SK-N-SH (cell line): ENCODE measurements around the gene SH3D19. TPM values are rescaled to one million over a fixed set of nuclear protein-coding genes. Genes with fewer than 3 reads are reported as not detected.

Experiments
- CTCF ChIA-PET: fragments of 300-600, 350-600 bp; formaldehyde crosslinking; extraction: SDS; loops from one replicate; lab custom pipeline; 2021; lab: Yijun Ruan, JAX
- POLR2A ChIA-PET: fragments of 350-600 bp; sonication (Branson Sonifier 250); formaldehyde crosslinking; extraction: SDS; loops from one replicate; lab custom pipeline; 2020; ENCODE audit warnings: antibody characterized with exemption, inconsistent platforms; lab: Yijun Ruan, JAX
- DNase-seq: peaks from one replicate; pipeline ENCODE4 v3.0.0; 2012
- H2AFZ ChIP-seq: fragments of 200-600 bp; sonication (generic); 2 replicates; pipeline ENCODE4 v1.8.1; 2016; ENCODE audit warnings: antibody characterized with exemption, mild to moderate bottlenecking, low read depth
- H3F3A ChIP-seq: fragments of 200-600 bp; sonication (generic); replicated peaks from 2 replicates; pipeline ENCODE3; 2016; ENCODE audit warnings: antibody characterized with exemption, mild to moderate bottlenecking; ENCODE audit not compliant: insufficient read depth
- H3K27ac ChIP-seq, 2 experiments: fragments of 200-500 bp in 1 of 2; fragments of 200-600 bp in 1 of 2; sonication (Bioruptor generic) in 1 of 2; sonication (generic), shearing (Covaris generic) in 1 of 2; 2 replicates each; pipeline versions ENCODE4 v1.5.1 to v1.6.1; 2014 to 2016; ENCODE audit warnings: low read depth in 2 of 2, inconsistent platforms in 1 of 2, low read length in 1 of 2, mild to moderate bottlenecking in 1 of 2, mixed read lengths in 1 of 2
- H3K27me3 ChIP-seq: fragments of 200-600 bp; sonication (generic), shearing (Covaris generic); 2 replicates; pipeline ENCODE4 v1.6.1; 2016; ENCODE audit warnings: mixed run types; ENCODE audit not compliant: insufficient read depth
- H3K36me3 ChIP-seq, 2 experiments: fragments of 200-500 bp in 1 of 2; fragments of 200-600 bp in 1 of 2; sonication (Bioruptor generic) in 1 of 2; sonication (generic) in 1 of 2; replicated peaks in 1 of 2; 2 replicates each; pipeline versions ENCODE3 to v1.5.1; 2014 to 2016; ENCODE audit warnings: low read length in 1 of 2, mild to moderate bottlenecking in 1 of 2; ENCODE audit not compliant: insufficient read depth in 2 of 2, control insufficient read depth in 1 of 2
- H3K4me1 ChIP-seq, 2 experiments: fragments of 200-500 bp in 1 of 2; fragments of 200-600 bp in 1 of 2; sonication (Bioruptor generic) in 1 of 2; sonication (generic), shearing (Covaris generic) in 1 of 2; 2 replicates each; pipeline versions ENCODE4 v1.5.1 to v1.6.1; 2014 to 2016; ENCODE audit warnings: low read depth in 1 of 2, low read length in 1 of 2, mixed run types in 1 of 2; ENCODE audit not compliant: insufficient read depth in 2 of 2, control insufficient read depth in 1 of 2
- H3K4me2 ChIP-seq: fragments of 200-600 bp; sonication (generic), shearing (Covaris generic); 2 replicates; pipeline ENCODE4 v1.6.1; 2017; ENCODE audit warnings: mixed run types
- H3K4me3 ChIP-seq, 2 experiments: fragments of 200-500 bp in 1 of 2; fragments of 200-600 bp in 1 of 2; sonication (Bioruptor generic) in 1 of 2; sonication (generic), shearing (Covaris generic) in 1 of 2; 2 replicates each; pipeline versions ENCODE4 v1.5.1 to v1.8.1; 2014 to 2016; ENCODE audit warnings: low read depth in 2 of 2, inconsistent platforms in 1 of 2, low read length in 1 of 2, mild to moderate bottlenecking in 1 of 2, mixed read lengths in 1 of 2, moderate library complexity in 1 of 2
- H3K79me2 ChIP-seq: fragments of 200-600 bp; sonication (generic); 2 replicates; pipeline ENCODE4 v1.8.1; 2017; ENCODE audit warnings: mild to moderate bottlenecking; ENCODE audit not compliant: insufficient read depth
- H3K9ac ChIP-seq: fragments of 200-600 bp; sonication (generic); 2 replicates; pipeline ENCODE4 v1.6.1; 2017; ENCODE audit warnings: mixed run types
- H3K9me2 ChIP-seq: fragments of 200-600 bp; sonication (generic); 2 replicates; pipeline ENCODE4 v1.6.1; 2017; ENCODE audit warnings: mixed run types
- H3K9me3 ChIP-seq: fragments of 200-600 bp; sonication (generic); 2 replicates; pipeline ENCODE4 v1.6.1; 2017; ENCODE audit warnings: mixed run types, mild to moderate bottlenecking, moderate library complexity
- H4K20me1 ChIP-seq: fragments of 200-600 bp; sonication (generic); 2 replicates; pipeline ENCODE4 v1.6.1; 2017; ENCODE audit warnings: mild to moderate bottlenecking, mixed run types; ENCODE audit not compliant: insufficient read depth
- FOSL2 ChIP-seq: IDR thresholded peaks from 2 replicates; pipeline ENCODE4 v1.4.0; 2012; ENCODE audit warnings: low read depth, mild to moderate bottlenecking, moderate library complexity, borderline replicate concordance
- GABPA ChIP-seq: IDR thresholded peaks from 2 replicates; pipeline ENCODE4 v1.4.0; 2012; ENCODE audit warnings: low read depth, mild to moderate bottlenecking
- JUND ChIP-seq: IDR thresholded peaks from 2 replicates; pipeline ENCODE4 v1.4.0; 2012
- MAX ChIP-seq: IDR thresholded peaks from 2 replicates; pipeline ENCODE4 v1.4.0; 2012; ENCODE audit warnings: low read depth
- MEF2A ChIP-seq: IDR thresholded peaks from 2 replicates; pipeline ENCODE4 v1.4.0; 2012; ENCODE audit warnings: low read depth, borderline replicate concordance
- PBX3 ChIP-seq: IDR thresholded peaks from 2 replicates; pipeline ENCODE4; 2012
- POLR2AphosphoS5 ChIP-seq: IDR thresholded peaks from 2 replicates; pipeline ENCODE4 v1.6.1; 2012; ENCODE audit warnings: low read depth, low read length
- RFX5 ChIP-seq: IDR thresholded peaks from 2 replicates; pipeline ENCODE4 v1.6.1; 2012; ENCODE audit warnings: mild to moderate bottlenecking, improper control_type of control experiment, low read length
- TAF1 ChIP-seq: IDR thresholded peaks from 2 replicates; pipeline ENCODE4 v1.6.1; 2012; ENCODE audit warnings: low read depth, mild to moderate bottlenecking, low read length, moderate library complexity, borderline replicate concordance
- whole genome bisulfite sequencing: methylation state at CpG from one replicate; pipeline ENCODE4 v1.1.6; 2017; ENCODE audit warnings: low lambda C conversion rate; 5-methylcytosine and 5-hydroxymethylcytosine counted together
- polyA plus RNA-seq, 3 experiments: library from polyadenylated mRNA; depleted of rRNA; stranded (reverse); fragments of >200 nt; gene quantifications; 2 replicates each; pipeline ENCODE4 v1.2.3, GENCODE V29; 2012

Gene SH3D19
- polyA plus RNA-seq, 1 of the 3 experiments (the other 2 are of a cell fraction), result 7.1 TPM

GRCh38 chr4:151316645-151317044, 8.8 kb downstream of the SH3D19 start (continued):
- TF ChIP-seq TAF1 (no peak), GABPA (no peak)

DNA sequence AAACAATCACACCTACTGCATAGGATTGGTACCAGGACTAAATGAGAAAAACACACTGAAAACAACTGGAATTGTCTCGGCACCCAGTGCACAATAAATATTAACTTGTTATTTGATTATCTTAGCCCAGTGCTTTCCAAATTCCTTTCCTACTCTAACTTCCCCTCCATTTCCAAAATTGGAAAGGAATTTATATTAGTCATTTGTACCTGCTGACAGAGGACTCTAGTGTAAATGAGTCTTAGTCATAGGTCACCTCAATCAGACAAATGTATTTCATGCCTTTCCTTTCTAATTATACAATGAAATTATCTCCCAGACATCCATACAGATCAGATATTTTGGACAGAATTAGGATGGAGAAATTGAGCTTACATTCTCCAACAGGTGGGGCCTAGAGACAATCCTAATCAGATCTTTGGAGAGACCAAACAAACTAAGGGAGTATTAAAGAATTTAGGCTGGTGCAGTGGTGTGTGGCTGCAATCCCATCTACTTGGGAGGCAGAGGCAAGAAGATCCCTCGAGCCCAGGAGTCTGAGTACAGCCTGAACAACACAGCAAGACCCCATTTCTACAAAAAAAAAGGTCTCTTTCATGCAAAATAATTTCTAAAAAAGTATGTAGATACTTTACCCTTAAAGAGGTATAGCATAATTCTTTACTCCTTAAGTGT, 10.1 kb downstream of the SH3D19 start:
- peak; percentile 39; the same call in 1 of the 2 replicates for TF ChIP-seq JUND
- TF ChIP-seq PBX3, result peak; percentile 12; the same call in 1 of the 2 replicates
- TF ChIP-seq MAX, result no peak
- TF ChIP-seq FOSL2, result peak; percentile 50; the same call in 1 of the 2 replicates
- TF ChIP-seq RFX5, result no peak
- peak; percentile 74; the same call in 1 of the 2 replicates for TF ChIP-seq MEF2A
- H4K20me1 ChIP-seq, result no peaks in the 10 kb centered on the region
- peak overlapping the region; percentile 31 for H3K4me2 ChIP-seq
- H3K9me3 ChIP-seq, result no peaks in the 10 kb centered on the region
- peaks cover 11% of the 10 kb centered on the region for H3F3A ChIP-seq
- no peak overlapping the region for H3K9ac ChIP-seq
- DNase-seq, result no peak
- CTCF ChIA-PET, result interaction anchor here (1.6 to 1.9 kb wide), 2 partner anchors 8 to 11 kb away, joined by 4 to 6 read pairs; no protein-coding TSS in a partner anchor
- peak overlapping the region in 1 of 2 experiments; percentile 23; a peak in 1 of 4 replicates for H3K27ac ChIP-seq
- H3K36me3 ChIP-seq, result peaks cover 0 to 3% of the 10 kb centered on the region in 2 experiments
- 47% methylated on average over 2 of the region's 2 CpGs for WGBS
- H3K4me1 ChIP-seq, result peaks cover 0 to 12% of the 10 kb centered on the region in 2 experiments; a peak in 1 of 4 replicates
- POLR2A ChIA-PET, result no interaction called here
- H3K9me2 ChIP-seq, result no peaks in the 10 kb centered on the region
- no peaks in the 10 kb centered on the region for H3K27me3 ChIP-seq
- no peak overlapping the region for H2AFZ ChIP-seq
- peaks cover 84% of the 10 kb centered on the region for H3K79me2 ChIP-seq
- H3K4me3 ChIP-seq, result no peak overlapping the region

DNA sequence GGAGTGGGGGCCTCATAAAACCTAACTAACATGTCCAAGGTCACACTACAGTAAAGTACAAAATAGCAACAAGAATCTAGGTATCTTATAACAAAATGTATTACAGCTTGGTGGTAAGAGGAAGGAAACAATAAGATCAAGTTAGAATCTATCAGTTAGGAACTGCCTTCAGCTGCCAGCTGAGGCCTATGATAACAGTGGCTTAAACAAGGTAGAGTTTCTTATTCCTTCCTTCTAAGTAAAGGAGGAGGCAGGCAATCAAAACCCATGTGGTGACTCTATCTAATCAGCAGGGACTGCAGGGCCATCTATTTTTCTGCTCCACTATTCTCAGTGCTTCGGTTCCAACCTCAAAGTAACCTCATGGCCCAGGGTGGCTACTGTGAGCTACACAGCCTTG, 10.9 kb downstream of the SH3D19 start:
- Histone ChIP-seq H3K9me3 (no peaks in the 10 kb centered on the region), H3K79me2 (peaks cover 84% of the 10 kb centered on the region), H3K4me3 (no peak overlapping the region), H4K20me1 (no peaks in the 10 kb centered on the region), H3K9ac (no peak overlapping the region), H3K9me2 (no peaks in the 10 kb centered on the region), H3K4me1 (peaks cover 0 to 12% of the 10 kb centered on the region in 2 experiments; a peak in 1 of 4 replicates), H2AFZ (no peak overlapping the region), H3F3A (peaks cover 8% of the 10 kb centered on the region), H3K27ac (0 out of 4 replicates have a peak overlapping the region, but pooled peaks of 1 of the 2 experiments have one; percentile 23), H3K27me3 (no peaks in the 10 kb centered on the region), H3K36me3 (peaks cover 0 to 2% of the 10 kb centered on the region in 2 experiments), H3K4me2 (peak overlapping the region; percentile 31)
- no peak for TF ChIP-seq POLR2AphosphoS5
- ChIA-PET CTCF (interaction anchor here (1.1 to 1.9 kb wide), 3 partner anchors 9 to 38 kb away, joined by 3 to 6 read pairs (median 4); partner anchors contain the start of gene PRSS48), POLR2A (no interaction called here)
- 100% methylated on average over 1 of the region's 1 CpG for WGBS
- DNase-seq, result no peak
